K562 (cell line): Measurements from ENCODE around the gene ST8SIA4. TPM values are rescaled to one million over a fixed set of nuclear protein-coding genes. Genes with fewer than 3 reads are reported as not detected.

ENCODE experiments used
- ATAC-seq: fragments of 200-7000 bp; cut with Tn5 transposase; 3 replicates; pipeline ENCODE4 v1.9.1; 2020; ENCODE audit warnings: moderate library complexity
- BruUV-seq: library from RNA; stranded (reverse); fragments of 400-500 nt; replicated peaks from 2 replicates; lab custom pipeline; 2021; lab: Mats Ljungman, UMichigan
- CTCF ChIA-PET: fragments of 300-600 bp; formaldehyde crosslinking; extraction: SDS; loops from one replicate; lab custom pipeline; 2021; ENCODE audit warnings: low intra/inter-chr PET ratio; lab: Yijun Ruan, JAX
- POLR2A ChIA-PET: fragments of 300-600, 350-650 bp; sonication (Branson Sonifier 250); formaldehyde crosslinking; extraction: SDS; loops from one replicate; lab custom pipeline; 2021; ENCODE audit warnings: antibody characterized with exemption, inconsistent platforms; lab: Yijun Ruan, JAX
- DNase-seq, 4 experiments: peaks; one replicate each; pipeline versions ENCODE4 v3.0.0 to v3.0.0-alpha.2; 2011 to 2018; ENCODE audit warnings: low spot score in 3 of 4, mixed read lengths in 3 of 4; ENCODE audit errors: extremely low read depth in 1 of 4
- FAIRE-seq: peaks from 2 replicates; lab custom pipeline; 2011; peaks lifted over from hg19 to GRCh38; lab: Jason Lieb, UNC
- H2AFZ ChIP-seq: 2 replicates; pipeline ENCODE4 v1.6.0; 2011; ENCODE audit warnings: low read depth, low read length, control low read depth, inconsistent platforms
- H3K27ac ChIP-seq: fragments of 200-600 bp; 3 replicates; pipeline ENCODE4 v1.8.0; 2011; ENCODE audit warnings: low read depth, mild to moderate bottlenecking, control low read depth, inconsistent platforms, low read length, moderate library complexity, mixed read lengths; ENCODE audit errors: extremely low read depth
- H3K27me3 ChIP-seq, 2 experiments: fragments of 300-600 bp in 1 of 2; 2 replicates in 1 of 2; 3 replicates in 1 of 2; pipeline versions ENCODE4 v1.6.0 to v1.8.0; 2011; ENCODE audit warnings: inconsistent platforms in 2 of 2, low read length in 2 of 2, mild to moderate bottlenecking in 1 of 2, mixed read lengths in 1 of 2, moderate library complexity in 1 of 2; ENCODE audit not compliant: control insufficient read depth in 2 of 2, insufficient read depth in 2 of 2
- H3K36me3 ChIP-seq: fragments of 300-600 bp; 3 replicates; pipeline ENCODE4 v1.8.0; 2011; ENCODE audit warnings: mild to moderate bottlenecking, low read length, inconsistent platforms; ENCODE audit not compliant: control insufficient read depth, insufficient read depth
- H3K4me1 ChIP-seq, 2 experiments: fragments of 200-600 bp in 1 of 2; replicated peaks in 1 of 2; 2 replicates in 1 of 2; 3 replicates in 1 of 2; pipeline versions ENCODE4 v1.5.1 to v1.8.0; 2011; ENCODE audit warnings: inconsistent platforms in 2 of 2, low read length in 2 of 2, mild to moderate bottlenecking in 1 of 2, mixed read lengths in 1 of 2, moderate library complexity in 1 of 2; ENCODE audit not compliant: control insufficient read depth in 2 of 2, insufficient read depth in 2 of 2
- H3K4me2 ChIP-seq: 2 replicates; pipeline ENCODE4 v1.6.1; 2011; ENCODE audit warnings: low read length, control low read depth, inconsistent platforms, mixed read lengths; ENCODE audit not compliant: insufficient read depth
- H3K4me3 ChIP-seq: fragments of 200-600 bp; sonication (generic), shearing (Covaris generic); 2 replicates; pipeline ENCODE4 v1.5.1; 2016; ENCODE audit warnings: control low read depth, inconsistent platforms
- H3K79me2 ChIP-seq: fragments of 200-600 bp; 3 replicates; pipeline ENCODE4 v1.8.0; 2011; ENCODE audit warnings: low read length, inconsistent platforms; ENCODE audit not compliant: control insufficient read depth, insufficient read depth
- H3K9ac ChIP-seq, 2 experiments: 2 replicates each; pipeline versions ENCODE4 v1.6.0 to v1.6.1; 2011; ENCODE audit warnings: low read depth in 2 of 2, low read length in 2 of 2, control low read depth in 1 of 2, inconsistent platforms in 1 of 2, mild to moderate bottlenecking in 1 of 2, mixed read lengths in 1 of 2; ENCODE audit not compliant: insufficient read depth in 1 of 2
- H3K9me1 ChIP-seq: one replicate; pipeline ENCODE4 v1.6.0; 2011; ENCODE audit warnings: inconsistent platforms, mild to moderate bottlenecking, low read length, moderate library complexity; ENCODE audit not compliant: control insufficient read depth, insufficient read depth
- H3K9me3 ChIP-seq: replicated peaks from 2 replicates; pipeline ENCODE4 v1.5.1; 2011; ENCODE audit warnings: low read depth, low read length, inconsistent platforms; ENCODE audit not compliant: control insufficient read depth, insufficient read depth
- H4K20me1 ChIP-seq: replicated peaks from 2 replicates; pipeline ENCODE4 v1.6.1; 2011; ENCODE audit warnings: low read length, inconsistent platforms, mixed read lengths; ENCODE audit not compliant: control insufficient read depth, insufficient read depth
- BCOR ChIP-seq: fragments of 450-650 bp; IDR thresholded peaks from 2 replicates; pipeline ENCODE4 v1.6.1; 2016
- DPF2 ChIP-seq: fragments of 450-650 bp; IDR thresholded peaks from 2 replicates; pipeline ENCODE4 v1.6.1; 2016
- E2F4 ChIP-seq: sonication (generic); formaldehyde crosslinking; IDR thresholded peaks from 2 replicates; pipeline ENCODE4 v1.8.0; 2022; ENCODE audit warnings: mild to moderate bottlenecking, low read depth, missing genetic modification reagents
- EHMT2 ChIP-seq: fragments of 450-650 bp; IDR thresholded peaks from 2 replicates; pipeline ENCODE4 v1.6.1; 2018; ENCODE audit warnings: antibody characterized with exemption
- GABPB2 ChIP-seq: fragments of 250-450 bp; sonication (Bioruptor Pico); conservative IDR thresholded peaks from 2 replicates; pipeline ENCODE4 v1.5.1; 2021; ENCODE audit warnings: mild to moderate bottlenecking
- GATAD2B ChIP-seq: fragments of 450-650 bp; IDR thresholded peaks from 2 replicates; pipeline ENCODE4 v1.6.1; 2017; ENCODE audit warnings: mild to moderate bottlenecking, borderline replicate concordance
- HNRNPK ChIP-seq: fragments of 200-400 bp; formaldehyde crosslinking; IDR thresholded peaks from one replicate; pipeline ENCODE4 v1.6.1; 2018; ENCODE audit warnings: mild to moderate bottlenecking, low read depth, low read length; ENCODE audit not compliant: poor library complexity, severe bottlenecking
- KDM4B ChIP-seq, 2 experiments: fragments of 450-650 bp in 1 of 2; sonication (generic) in 1 of 2; IDR thresholded peaks; 2 replicates each; pipeline ENCODE4 v1.6.1; 2016 to 2017; ENCODE audit warnings: borderline replicate concordance in 2 of 2, antibody characterized with exemption in 1 of 2, low read depth in 1 of 2, mild to moderate bottlenecking in 1 of 2
- MAFG ChIP-seq: fragments of 450-650 bp; conservative IDR thresholded peaks from 2 replicates; pipeline ENCODE4 v1.6.1; 2016; ENCODE audit warnings: missing genetic modification characterization, missing compliant biosample characterization
- PTRF ChIP-seq: fragments of 450-650 bp; IDR thresholded peaks from 2 replicates; pipeline ENCODE4 v1.6.1; 2016; ENCODE audit warnings: mild to moderate bottlenecking, missing genetic modification characterization, missing compliant biosample characterization
- PYGO2 ChIP-seq: fragments of 450-650 bp; IDR thresholded peaks from 2 replicates; pipeline ENCODE4 v1.6.1; 2016; ENCODE audit warnings: mild to moderate bottlenecking, missing genetic modification characterization, moderate library complexity, missing compliant biosample characterization
- TCFL5 ChIP-seq: fragments of 250-450 bp; sonication (Bioruptor Pico); conservative IDR thresholded peaks from 2 replicates; pipeline ENCODE4 v1.6.1; 2021; ENCODE audit warnings: mild to moderate bottlenecking, moderate library complexity, matching md5 sums
- U2AF2 ChIP-seq: fragments of 200-400 bp; formaldehyde crosslinking; optimal IDR thresholded peaks from 2 replicates; pipeline ENCODE3; 2017; ENCODE audit warnings: low read depth, mild to moderate bottlenecking, low read length
- ZNF280A ChIP-seq: fragments of 450-650 bp; IDR thresholded peaks from 2 replicates; pipeline ENCODE4 v1.6.1; 2018; ENCODE audit warnings: mild to moderate bottlenecking, low read depth; ENCODE audit not compliant: partially characterized antibody
- WGBS: fragments of 100-300 bp; shearing (Covaris generic); methylation state at CpG from one replicate; pipeline ENCODE4 v1.1.6; 2016; ENCODE audit warnings: low coverage, mixed read lengths; ENCODE audit not compliant: insufficient coverage; ENCODE audit errors: missing lambda C conversion rate; 5-methylcytosine and 5-hydroxymethylcytosine counted together
- in situ Hi-C: fragments of 300-500 bp; cut with MboI; formaldehyde crosslinking; loops from 4 replicates; pipeline ENCODE4 v1.15.0; 2018; ENCODE audit warnings: inconsistent platforms, mixed read lengths
- intact Hi-C: fragments of 100-400 bp; cut with micrococcal nuclease; formaldehyde crosslinking; loops from 2 replicates; pipeline ENCODE4 v1.14.2; 2022
- polyA plus RNA-seq, 8 experiments: library from polyadenylated mRNA; depleted of rRNA in 4 of 8; stranded (reverse) in 5 of 8; unstranded in 3 of 8; fragments of >200 nt; fragmentation: Nextera tagmentation in 2 of 8; fragmentation: Illumina TruSeq in 1 of 8; extraction: Ambion mirVana in 2 of 8; extraction: Trizol in 1 of 8; gene quantifications; 2 replicates each; pipeline versions ENCODE4 v1.2.1 to v1.2.3, GENCODE V29; 2011 to 2014; ENCODE audit warnings: inconsistent platforms in 1 of 8, missing spikeins in 1 of 8
- total RNA-seq, 7 experiments: library from RNA; depleted of rRNA in 6 of 7; stranded (reverse); fragments of >200 nt in 6 of 7; fragmentation: Illumina TruSeq in 2 of 7; extraction: Trizol in 2 of 7; gene quantifications; 2 replicates each; pipeline versions ENCODE4 v1.2.1 to v1.2.3, GENCODE V29; 2011 to 2021; ENCODE audit warnings: low replicate concordance in 1 of 7

ST8SIA4 gene
- total and polyA plus RNA-seq, 9 of the 15 experiments (the other 6 are each of a cell fraction or from before 2014, with no cell fraction given), result 0.22 to 2.0 (median 0.54) TPM

GRCh38 chr5:100794218-100794617 lies 108.9 kb downstream of the ST8SIA4 start (continued):
- no peak for TF ChIP-seq PTRF (tag)

- Histone ChIP-seq H2AFZ (no peak overlapping the region), H3K79me2 (no peaks in the 10 kb centered on the region), H3K9me3 (no peaks in the 10 kb centered on the region), H3K4me1 (no peaks in the 10 kb centered on the region), H3K4me3 (no peak overlapping the region), H3K27me3 (no peaks in the 10 kb centered on the region), H4K20me1 (no peaks in the 10 kb centered on the region), H3K4me2 (no peak overlapping the region), H3K27ac (no peak overlapping the region), H3K9me1 (no peaks in the 10 kb centered on the region), H3K36me3 (no peaks in the 10 kb centered on the region), H3K9ac (no peak overlapping the region)
- intact Hi-C loops, result no loop called here
- no peak for TF ChIP-seq BCOR
- WGBS, result 0% methylated on average over 2 of the region's 3 CpGs
- no TSS peak for BruUV-seq
- FAIRE-seq, result no peak
- no peak for DNase-seq
- ATAC-seq, result no peak
- ChIA-PET CTCF (no interaction called here), POLR2A (no interaction called here)
- in situ Hi-C loops, result no loop called here
Measured at GRCh38 chr5:100792781-100793180, 110.3 kb downstream of the ST8SIA4 start.

GRCh38 chr5:100791391-100791790 lies 111.7 kb downstream of the ST8SIA4 start:
- Histone ChIP-seq H4K20me1 (no peaks in the 10 kb centered on the region), H3K4me1 (no peaks in the 10 kb centered on the region), H3K79me2 (no peaks in the 10 kb centered on the region), H3K27ac (no peak overlapping the region), H3K36me3 (no peaks in the 10 kb centered on the region), H3K4me2 (no peak overlapping the region), H2AFZ (no peak overlapping the region), H3K9me1 (no peaks in the 10 kb centered on the region), H3K9ac (no peak overlapping the region), H3K27me3 (no peaks in the 10 kb centered on the region), H3K4me3 (no peak overlapping the region), H3K9me3 (no peaks in the 10 kb centered on the region)
- TF ChIP-seq HNRNPK (no peak), GATAD2B (no peak), EHMT2 (no peak), TCFL5 (no peak), GABPB2 (CRISPR knock-in tag) (no peak), KDM4B (IDR thresholded peaks at IDR 0.05; ENCODE audit: borderline replicate concordance in 2 of 2, low read depth in 1 of 2) (no peak), E2F4 (no peak), MAFG (tag) (no peak), U2AF2 (no peak), DPF2 (no peak), PYGO2 (tag) (no peak), ZNF280A (no peak)
- CTCF ChIA-PET, result no interaction called here
- DNase-seq (no peak), ATAC-seq (no peak), FAIRE-seq (no peak)
- in situ Hi-C loops, result no loop called here
- POLR2A ChIA-PET, result no interaction called here
- 3% methylated on average over 2 of the region's 2 CpGs for WGBS
- no TSS peak for BruUV-seq
- intact Hi-C loops, result no loop called here
